GM12891 (cell line): ENCODE measurements around the gene PGM2.

ENCODE experiments used
- PAX5 ChIP-seq: IDR thresholded peaks from 2 replicates; pipeline ENCODE4 v1.6.1; 2011; ENCODE audit warnings: low read length, moderate library complexity, mild to moderate bottlenecking; ENCODE audit not compliant: insufficient read depth, severe bottlenecking
- POLR2A ChIP-seq: IDR thresholded peaks from 2 replicates; pipeline ENCODE4 v1.6.1; 2011; ENCODE audit warnings: low read depth, low read length, control low read depth
- POLR2AphosphoS5 ChIP-seq: IDR thresholded peaks from 2 replicates; pipeline ENCODE4 v1.6.1; 2011; ENCODE audit warnings: low read depth, low read length, control low read depth
- SPI1 ChIP-seq: IDR thresholded peaks from 2 replicates; pipeline ENCODE4 v1.6.1; 2011; ENCODE audit warnings: low read depth, low read length, control low read depth
- TAF1 ChIP-seq: IDR thresholded peaks from 2 replicates; pipeline ENCODE4 v1.6.1; 2011; ENCODE audit warnings: low read depth, low read length, control low read depth

- no peak for TF ChIP-seq POLR2AphosphoS5
- TF ChIP-seq POLR2A: no peak
- TF ChIP-seq TAF1: no peak
- no peak for TF ChIP-seq PAX5
- TF ChIP-seq SPI1: no peak
Observed at GRCh38 chr4:37793562-37793961, 32.9 kb upstream of the PGM2 start.
